Thymus (tissue), 11 donors: ENCODE measurements around the gene CSF2RB. TPM values are rescaled to one million over a fixed set of nuclear protein-coding genes. Genes with fewer than 3 reads are reported as not detected.

Experiments used
- DNase-seq, 9 donors: peaks; one replicate each; pipeline ENCODE4 v3.0.0-alpha.2; 2013; ENCODE audit warnings: low spot score in 9 of 9, low read depth in 6 of 9, missing footprints in 1 of 9
- H3K27ac ChIP-seq, 2 donors: one replicate each; pipeline ENCODE4 v1.5.1; 2013; ENCODE audit warnings: control low read depth in 1 of 2, low read depth in 1 of 2, low read length in 1 of 2, mild to moderate bottlenecking in 1 of 2, moderate library complexity in 1 of 2
- H3K27me3 ChIP-seq, 2 donors: one replicate each; pipeline ENCODE4 v1.5.1; 2013; ENCODE audit warnings: low read length in 1 of 2; ENCODE audit not compliant: control insufficient read depth in 2 of 2, insufficient read depth in 1 of 2
- H3K36me3 ChIP-seq, 2 donors: one replicate each; pipeline ENCODE4 v1.5.1; 2013; ENCODE audit warnings: low read length in 1 of 2, mild to moderate bottlenecking in 1 of 2, moderate library complexity in 1 of 2; ENCODE audit not compliant: control insufficient read depth in 2 of 2, insufficient read depth in 2 of 2
- H3K4me1 ChIP-seq, 2 donors: one replicate each; pipeline ENCODE4 v1.5.1; 2013; ENCODE audit warnings: low read length in 2 of 2; ENCODE audit not compliant: control insufficient read depth in 2 of 2, insufficient read depth in 2 of 2
- H3K4me3 ChIP-seq, 2 donors: one replicate each; pipeline ENCODE4 v1.5.1; 2013; ENCODE audit warnings: low read length in 2 of 2, control low read depth in 1 of 2, mild to moderate bottlenecking in 1 of 2
- H3K9me3 ChIP-seq, 2 donors: one replicate each; pipeline ENCODE4 v1.5.1; 2013; ENCODE audit warnings: low read length in 1 of 2, mild to moderate bottlenecking in 1 of 2; ENCODE audit not compliant: control insufficient read depth in 2 of 2, insufficient read depth in 1 of 2
- WGBS: extraction: QIAGEN DNeasy Blood & Tissue Kit; methylation state at CpG from one replicate; pipeline ENCODE4 v1.1.7; 2013; 5-methylcytosine and 5-hydroxymethylcytosine counted together
- polyA plus RNA-seq: library from polyadenylated mRNA; stranded (reverse); fragments of 200-250 nt; gene quantifications from one replicate; pipeline ENCODE4 v1.2.3, GENCODE V29; 2013
- total RNA-seq: library from RNA; stranded (reverse); fragments of 120-200 nt; gene quantifications from one replicate; pipeline ENCODE4 v1.2.4, GENCODE V29; 2013
- donor health status: healthy.

CSF2RB gene
- total and polyA plus RNA-seq, 2 donors, result 8.5 to 14.6 TPM

- H3K4me3 ChIP-seq, result no peak overlapping the region
- no peak overlapping the region for H3K27ac ChIP-seq
- 97% methylated on average over 17 of the region's 17 CpGs for WGBS
- no peaks in the 10 kb centered on the region for H3K27me3 ChIP-seq
- DNase-seq, result no peak
- H3K9me3 ChIP-seq, result no peaks in the 10 kb centered on the region
- no peaks in the 10 kb centered on the region for H3K36me3 ChIP-seq
- no peaks in the 10 kb centered on the region for H3K4me1 ChIP-seq
These were observed 15.5 kb downstream of the CSF2RB start for GRCh38 chr22:36928786-36929535.

- WGBS, result 98% methylated on average over 10 of the region's 10 CpGs
- Histone ChIP-seq H3K27me3 (no peaks in the 10 kb centered on the region), H3K4me1 (no peaks in the 10 kb centered on the region), H3K36me3 (no peaks in the 10 kb centered on the region), H3K9me3 (no peaks in the 10 kb centered on the region), H3K27ac (no peak overlapping the region), H3K4me3 (no peak overlapping the region)
- DNase-seq, result no peak
These were observed 16.2 kb downstream of the CSF2RB start for GRCh38 chr22:36929621-36930020.

- no peak overlapping the region for H3K4me3 ChIP-seq
These were observed 16.9 kb downstream of the CSF2RB start for GRCh38 chr22:36930041-36930935.

GRCh38 chr22:36931446-36931845 is 18.0 kb downstream of the CSF2RB start:
- Histone ChIP-seq H3K27me3 (no peaks in the 10 kb centered on the region), H3K4me3 (no peak overlapping the region), H3K36me3 (no peaks in the 10 kb centered on the region), H3K9me3 (no peaks in the 10 kb centered on the region), H3K4me1 (no peaks in the 10 kb centered on the region), H3K27ac (no peak overlapping the region)
- WGBS, result 98% methylated on average over 2 of the region's 2 CpGs
- no peak for DNase-seq

More at GRCh38 chr22:36930041-36930935, 16.9 kb downstream of the CSF2RB start:
- Histone ChIP-seq H3K27me3 (no peaks in the 10 kb centered on the region), H3K9me3 (no peaks in the 10 kb centered on the region), H3K4me1 (no peaks in the 10 kb centered on the region), H3K36me3 (no peaks in the 10 kb centered on the region), H3K27ac (no peak overlapping the region)
- no peak for DNase-seq
- WGBS, result 91% methylated on average over 20 of the region's 20 CpGs

- Histone ChIP-seq H3K36me3 (no peaks in the 10 kb centered on the region), H3K27me3 (no peaks in the 10 kb centered on the region), H3K4me3 (no peak overlapping the region), H3K27ac (peak overlapping the region in 1 of 2 donors; percentile 17), H3K4me1 (peaks cover 0 to 3% of the 10 kb centered on the region in 2 donors), H3K9me3 (no peaks in the 10 kb centered on the region)
- 92% methylated on average over 25 of the region's 25 CpGs for WGBS
- DNase-seq, result no peak
These were observed 20.4 kb downstream of the CSF2RB start for GRCh38 chr22:36933629-36934417.

- H3K4me3 ChIP-seq, result no peak overlapping the region
- no peaks in the 10 kb centered on the region for H3K9me3 ChIP-seq
- peaks cover 0 to 3% of the 10 kb centered on the region in 2 donors for H3K4me1 ChIP-seq
- no peaks in the 10 kb centered on the region for H3K36me3 ChIP-seq
- WGBS, result 93% methylated on average over 10 of the region's 10 CpGs
- H3K27me3 ChIP-seq, result no peaks in the 10 kb centered on the region
- DNase-seq, result no peak
- no peak overlapping the region for H3K27ac ChIP-seq
These were observed 21.2 kb downstream of the CSF2RB start for GRCh38 chr22:36934418-36935312.

- no peaks in the 10 kb centered on the region for H3K9me3 ChIP-seq
- WGBS, result 95% methylated on average over 7 of the region's 7 CpGs
- H3K27me3 ChIP-seq, result no peaks in the 10 kb centered on the region
- no peak overlapping the region for H3K27ac ChIP-seq
- H3K4me3 ChIP-seq, result no peak overlapping the region
- peaks cover 0 to 3% of the 10 kb centered on the region in 2 donors for H3K4me1 ChIP-seq
- H3K36me3 ChIP-seq, result no peaks in the 10 kb centered on the region
- DNase-seq, result no peak
These were observed 21.8 kb downstream of the CSF2RB start for GRCh38 chr22:36935313-36935610.

GRCh38 chr22:36935694-36936093 is 22.3 kb downstream of the CSF2RB start:
- H3K27me3 ChIP-seq, result no peaks in the 10 kb centered on the region
- WGBS, result 94% methylated on average over 3 of the region's 3 CpGs
- H3K4me3 ChIP-seq, result no peak overlapping the region
- no peaks in the 10 kb centered on the region for H3K36me3 ChIP-seq
- no peak overlapping the region for H3K27ac ChIP-seq
- H3K9me3 ChIP-seq, result no peaks in the 10 kb centered on the region
- peaks cover 0 to 3% of the 10 kb centered on the region in 2 donors for H3K4me1 ChIP-seq
- no peak for DNase-seq
